ENCODE measurements around the gene SMG7. TPM values are rescaled to one million over a fixed set of nuclear protein-coding genes. Genes with fewer than 3 reads are reported as not detected.

SMG7 gene
- total RNA-seq, 1 experiment from 2014 or later, result 54.1 TPM

DNA sequence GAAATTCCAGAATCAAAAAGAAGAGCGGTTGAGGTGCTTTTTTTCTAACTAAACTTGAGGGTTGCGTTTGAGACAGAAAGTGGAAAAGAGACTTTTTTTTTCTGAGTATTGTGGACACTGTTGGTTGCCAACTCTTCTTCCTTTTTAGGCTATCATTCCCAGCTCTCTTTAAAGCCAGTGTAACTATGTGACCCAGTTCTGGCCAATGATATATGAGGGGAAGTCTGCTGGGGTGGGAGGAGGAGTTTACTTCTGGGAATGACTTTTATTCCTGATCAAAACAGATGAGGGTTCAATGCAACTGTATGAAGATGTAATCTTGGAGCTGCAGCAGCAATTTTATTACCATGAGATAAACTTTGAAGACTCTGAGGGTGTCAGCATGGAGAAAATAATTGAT, 36.8 kb upstream of the SMG7 start (continued):
- TF ChIP-seq, protein P1, sequence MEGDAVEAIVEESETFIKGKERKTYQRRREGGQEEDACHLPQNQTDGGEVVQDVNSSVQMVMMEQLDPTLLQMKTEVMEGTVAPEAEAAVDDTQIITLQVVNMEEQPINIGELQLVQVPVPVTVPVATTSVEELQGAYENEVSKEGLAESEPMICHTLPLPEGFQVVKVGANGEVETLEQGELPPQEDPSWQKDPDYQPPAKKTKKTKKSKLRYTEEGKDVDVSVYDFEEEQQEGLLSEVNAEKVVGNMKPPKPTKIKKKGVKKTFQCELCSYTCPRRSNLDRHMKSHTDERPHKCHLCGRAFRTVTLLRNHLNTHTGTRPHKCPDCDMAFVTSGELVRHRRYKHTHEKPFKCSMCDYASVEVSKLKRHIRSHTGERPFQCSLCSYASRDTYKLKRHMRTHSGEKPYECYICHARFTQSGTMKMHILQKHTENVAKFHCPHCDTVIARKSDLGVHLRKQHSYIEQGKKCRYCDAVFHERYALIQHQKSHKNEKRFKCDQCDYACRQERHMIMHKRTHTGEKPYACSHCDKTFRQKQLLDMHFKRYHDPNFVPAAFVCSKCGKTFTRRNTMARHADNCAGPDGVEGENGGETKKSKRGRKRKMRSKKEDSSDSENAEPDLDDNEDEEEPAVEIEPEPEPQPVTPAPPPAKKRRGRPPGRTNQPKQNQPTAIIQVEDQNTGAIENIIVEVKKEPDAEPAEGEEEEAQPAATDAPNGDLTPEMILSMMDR (IDR thresholded peaks at IDR 0.05 in 2 of 3, conservative IDR thresholded peaks at IDR 0.05 in 1 of 3; ENCODE audit: borderline replicate concordance in 1 of 3, insufficient read depth in 1 of 3, low read depth in 2 of 3, low read length in 2 of 3), result no peak
- no peak for TF ChIP-seq SIN3A (IDR thresholded peaks at IDR 0.05; ENCODE audit: low read depth)

DNA sequence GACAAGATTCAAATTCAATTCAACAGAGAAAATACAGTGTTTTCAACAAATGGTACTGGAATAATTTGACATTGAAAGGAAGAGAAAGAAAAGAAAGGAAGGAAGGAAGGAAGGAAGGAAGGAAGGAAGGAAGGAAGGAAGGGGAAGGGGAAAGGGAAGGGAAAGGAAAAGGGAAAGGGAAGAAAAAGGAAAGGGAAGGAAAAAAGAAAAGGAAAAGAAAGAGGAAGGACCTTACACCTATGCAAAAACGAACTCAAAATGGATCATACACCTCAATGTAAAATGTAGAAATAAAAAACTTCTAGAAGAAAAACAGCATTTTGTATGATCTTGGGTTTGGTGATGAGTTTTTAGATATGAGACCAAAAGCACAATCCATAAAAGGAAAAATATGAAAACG, 34.2 kb upstream of the SMG7 start:
- no peak overlapping the region for H3K27ac ChIP-seq (ENCODE audit: low read depth, low read length)
- ChIA-PET RAD21 (ENCODE audit: low non-redundant PET in 1 of 2, low total read pairs in 2 of 2, uncharacterized antibody in 2 of 2, unreplicated experiment in 2 of 2) (no interaction called here), POLR2A (no interaction called here), CTCF (no interaction called here)
- no peak overlapping the region for H3K4me3 ChIP-seq (replicated peaks in 1 of 2; ENCODE audit: low read depth in 1 of 2, low read length in 2 of 2)
- no peaks in the 10 kb centered on the region for H3K27me3 ChIP-seq (ENCODE audit: insufficient read depth, low read length)
- no peak overlapping the region for H3K4me2 ChIP-seq (ENCODE audit: low read length)
- intact Hi-C loops (cut with micrococcal nuclease), result no loop called here
- H3K79me2 ChIP-seq (ENCODE audit: insufficient read depth, low read length), result no peaks in the 10 kb centered on the region
- H4K20me1 ChIP-seq (ENCODE audit: insufficient read depth), result no peaks in the 10 kb centered on the region
- ATAC-seq (no peak), DNase-seq (ENCODE audit: low read depth, low spot score) (no peak)
- H3K9ac ChIP-seq (ENCODE audit: low read length), result no peak overlapping the region
- H2AFZ ChIP-seq (ENCODE audit: low read depth, low read length, poor library complexity, severe bottlenecking), result no peak overlapping the region
- no peaks in the 10 kb centered on the region for H3K9me3 ChIP-seq (ENCODE audit: control insufficient read depth in 1 of 2, insufficient read depth in 1 of 2, low read depth in 1 of 2, low read length in 2 of 2)
- no peaks in the 10 kb centered on the region for H3K36me3 ChIP-seq (ENCODE audit: control insufficient read depth in 1 of 2, insufficient read depth in 2 of 2, low read length in 2 of 2)
- peaks cover 0 to 8% of the 10 kb centered on the region in 2 experiments; a peak in 2 of 4 replicates for H3K4me1 ChIP-seq (ENCODE audit: control insufficient read depth in 1 of 2, insufficient read depth in 2 of 2, low read length in 2 of 2)
- no TSS peak for BruUV-seq (replicated peaks)
- H3K9me2 ChIP-seq (ENCODE audit: insufficient read depth), result no peaks in the 10 kb centered on the region
- TF ChIP-seq ZFX (IDR thresholded peaks at IDR 0.05), result no peak
- TF ChIP-seq, protein P2, sequence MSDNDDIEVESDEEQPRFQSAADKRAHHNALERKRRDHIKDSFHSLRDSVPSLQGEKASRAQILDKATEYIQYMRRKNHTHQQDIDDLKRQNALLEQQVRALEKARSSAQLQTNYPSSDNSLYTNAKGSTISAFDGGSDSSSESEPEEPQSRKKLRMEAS (IDR thresholded peaks at IDR 0.05), result no peak
- TF ChIP-seq, protein P3, sequence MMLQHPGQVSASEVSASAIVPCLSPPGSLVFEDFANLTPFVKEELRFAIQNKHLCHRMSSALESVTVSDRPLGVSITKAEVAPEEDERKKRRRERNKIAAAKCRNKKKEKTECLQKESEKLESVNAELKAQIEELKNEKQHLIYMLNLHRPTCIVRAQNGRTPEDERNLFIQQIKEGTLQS (IDR thresholded peaks at IDR 0.05), result no peak
- TF ChIP-seq EZH2phosphoT487 (IDR thresholded peaks at IDR 0.05; ENCODE audit: borderline replicate concordance), result no peak
- no peak for TF ChIP-seq SRF (IDR thresholded peaks at IDR 0.05; ENCODE audit: low read depth)
- TF ChIP-seq ZNF274 (IDR thresholded peaks at IDR 0.05; ENCODE audit: low read depth, low read length), result no peak
- TF ChIP-seq, protein P1 (IDR thresholded peaks at IDR 0.05 in 2 of 3, conservative IDR thresholded peaks at IDR 0.05 in 1 of 3; ENCODE audit: borderline replicate concordance in 1 of 3, insufficient read depth in 1 of 3, low read depth in 2 of 3, low read length in 2 of 3), result no peak
- no peak for TF ChIP-seq TCF7L2 (IDR thresholded peaks at IDR 0.05; ENCODE audit: borderline replicate concordance, extremely low read depth, insufficient read depth, insufficient read length)
